Activated gamma-delta T cell treated with Interleukin-2 at 50 U/mL for 16 hours (primary cell): Measurements from ENCODE around the gene DZIP3.
"Not testable (repeated sequence)": the region's sequence is repeated elsewhere in the genome, so short reads cannot be mapped to it uniquely, and the experiment has no call there.

ENCODE experiments used
- DNase-seq: peaks from one replicate; pipeline ENCODE4 v3.0.0-alpha.2; 2020

DZIP3 gene

DNA sequence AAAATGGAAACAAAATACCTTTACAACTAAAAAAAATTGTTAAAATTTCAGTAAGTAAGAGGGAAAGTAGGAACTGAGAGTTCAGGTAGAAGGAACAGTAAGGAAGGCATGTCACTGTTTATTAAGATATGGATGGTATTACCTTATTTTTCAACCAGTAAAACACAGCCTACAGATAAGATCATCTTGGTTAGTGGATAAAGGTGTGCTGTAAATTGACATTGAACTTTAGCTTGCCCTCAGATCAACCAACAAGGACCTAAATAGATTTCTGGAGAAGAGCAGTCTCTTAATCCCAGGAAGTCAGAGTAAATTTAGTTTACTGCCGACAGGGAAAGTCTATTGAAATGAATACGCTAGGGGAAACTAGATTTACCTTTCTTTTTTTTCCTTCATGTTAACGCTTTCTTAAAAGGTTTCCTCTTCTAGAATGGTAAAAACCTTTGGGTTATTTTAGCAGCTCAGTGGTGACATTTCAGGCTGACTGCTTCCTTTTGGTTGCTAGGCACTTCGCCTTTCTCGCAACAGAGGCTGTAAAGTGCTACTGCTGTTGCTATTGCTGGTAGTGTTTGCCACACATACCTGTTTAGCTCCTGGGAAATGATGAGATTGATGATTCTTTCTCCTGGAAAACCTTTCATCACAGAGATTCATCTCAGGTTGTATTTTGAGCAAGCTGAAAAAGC lies 12.9 kb downstream of the DZIP3 start:
- peak; percentile 39 for DNase-seq

DNA sequence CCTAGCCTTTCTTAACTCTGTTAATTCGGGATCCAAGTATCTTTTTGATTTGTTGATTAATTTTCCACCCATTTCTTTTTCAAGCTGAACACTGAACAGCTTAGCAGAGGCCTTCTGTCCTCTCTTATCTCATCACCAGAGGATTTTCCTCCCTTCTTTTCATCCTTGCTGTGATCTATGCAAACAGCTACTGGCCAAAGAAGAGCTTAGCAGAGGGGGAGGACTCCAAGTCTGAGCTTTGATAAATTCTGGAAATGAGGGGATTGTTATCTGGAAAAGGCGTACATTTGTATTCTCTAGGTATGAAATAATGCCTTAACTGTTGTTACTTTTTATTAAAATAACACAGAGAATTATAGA lies 13.4 kb downstream of the DZIP3 start:
- DNase-seq, result no peak

DNA sequence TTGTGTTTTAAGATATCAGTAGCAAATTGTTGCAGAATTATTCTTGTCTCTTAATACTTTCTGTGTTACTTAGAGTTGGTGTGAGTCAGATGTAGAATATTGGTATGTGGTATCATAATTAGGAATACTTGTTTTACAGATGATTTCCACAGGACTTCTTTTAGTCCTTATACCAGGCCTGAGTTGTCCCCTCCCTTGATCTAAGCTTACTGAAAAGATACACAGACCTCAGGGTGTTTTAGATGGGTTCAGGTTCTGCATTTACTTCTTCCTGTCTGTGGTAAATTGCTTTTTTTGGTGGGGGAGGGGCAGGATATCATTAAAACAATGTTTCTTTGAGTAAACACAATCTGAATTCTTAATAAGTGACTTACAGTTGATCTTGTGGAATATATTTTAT lies 14.2 kb downstream of the DZIP3 start:
- no peak for DNase-seq

DNA sequence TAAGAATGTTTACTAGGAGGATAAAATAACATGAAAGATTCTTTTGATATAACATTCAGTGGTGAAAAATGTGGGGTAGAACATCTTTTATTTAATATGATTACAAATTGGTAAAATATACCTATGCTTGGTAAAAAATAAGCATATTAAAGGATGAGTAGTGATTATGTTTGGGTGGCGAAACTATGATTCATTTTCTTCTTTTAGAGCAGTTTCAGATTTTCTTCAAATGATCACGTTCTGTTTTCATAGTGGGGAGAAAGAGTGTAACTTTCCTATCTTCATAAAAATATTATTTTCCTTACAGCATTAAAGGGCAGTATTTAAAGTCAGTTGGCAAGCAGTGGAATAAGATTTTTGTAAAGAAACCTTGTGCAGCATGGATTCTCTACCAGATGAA lies 15.5 kb downstream of the DZIP3 start:
- no peak for DNase-seq

DNA sequence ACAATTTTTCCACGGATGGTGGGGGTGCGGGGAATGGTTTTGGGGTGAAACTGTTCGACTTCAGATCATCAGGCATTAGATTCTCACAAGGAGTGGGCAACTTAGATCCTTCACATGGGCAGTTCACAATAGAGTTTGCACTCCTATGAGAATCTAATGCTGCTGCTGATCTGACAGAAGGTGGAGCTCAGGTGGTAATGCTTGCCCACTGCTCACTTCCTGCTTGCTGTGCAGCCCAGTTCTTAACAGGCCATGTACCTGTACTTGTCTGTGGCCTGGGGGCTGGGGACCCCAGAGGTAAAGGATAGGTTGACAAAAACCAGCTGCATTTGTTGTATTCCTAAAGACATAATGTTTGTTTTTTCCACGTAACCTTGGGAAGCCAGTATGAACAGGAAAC lies 16.0 kb downstream of the DZIP3 start:
- no peak for DNase-seq

DNA sequence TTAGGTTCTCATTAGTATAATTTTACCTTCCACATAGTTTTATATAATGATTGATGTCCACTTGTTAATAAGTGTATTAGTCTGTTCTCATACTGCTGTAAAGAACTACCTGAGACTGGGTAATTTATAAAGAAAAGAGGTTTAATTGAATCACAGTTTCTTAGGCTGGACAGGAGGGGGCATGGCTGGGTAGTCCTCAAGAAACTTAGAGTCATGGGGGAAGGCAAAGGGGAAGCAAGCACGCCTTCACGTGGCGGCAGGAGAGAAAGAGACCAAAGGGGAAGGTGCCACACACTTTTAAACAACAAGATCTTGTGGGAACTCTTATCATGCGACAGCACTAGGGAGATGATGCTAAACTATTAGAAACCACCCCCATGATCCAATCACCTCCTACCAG lies 19.2 kb downstream of the DZIP3 start:
- DNase-seq, result no peak

GRCh38 chr3:108610651-108611050 lies 21.1 kb downstream of the DZIP3 start:
- DNase-seq, result no peak

DNA sequence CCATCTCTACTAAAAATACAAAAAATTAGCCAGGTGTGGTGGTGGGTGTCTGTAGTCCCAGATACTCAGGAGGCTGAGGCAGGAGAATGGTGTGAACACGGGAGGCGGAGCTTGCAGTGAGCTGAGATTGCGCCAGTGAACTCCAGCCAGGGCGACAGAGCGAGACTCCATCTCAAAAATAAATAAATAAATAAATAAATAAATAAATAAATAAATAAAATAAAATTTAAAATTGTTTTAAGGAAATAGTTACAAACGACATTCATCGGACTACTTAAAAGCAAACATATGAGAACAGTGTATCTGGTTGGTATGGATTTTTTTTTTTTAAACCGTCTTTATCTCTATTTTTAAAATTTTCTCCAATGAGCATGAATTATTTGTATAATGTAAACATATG lies 26.6 kb downstream of the DZIP3 start:
- DNase-seq, result not testable (repeated sequence)

DNA sequence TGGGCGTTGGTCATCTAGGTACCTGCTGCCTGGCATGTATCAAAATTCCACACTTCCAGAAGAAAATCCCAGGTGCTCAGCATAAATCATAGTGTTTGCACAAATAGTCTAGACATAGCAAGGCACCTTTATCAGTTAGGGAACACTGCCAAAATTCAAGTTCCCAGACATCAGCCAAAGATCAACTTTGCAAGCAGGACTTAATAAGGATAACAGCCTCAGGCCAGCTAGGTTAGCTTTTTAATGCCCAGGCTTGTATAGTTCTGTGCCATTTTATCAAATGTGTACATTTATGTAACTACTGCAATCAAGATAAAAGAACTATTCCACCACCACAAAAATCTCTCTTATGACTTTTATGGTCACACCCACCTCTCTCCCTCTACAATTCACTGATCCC lies 30.7 kb downstream of the DZIP3 start:
- no peak for DNase-seq

GRCh38 chr3:108623504-108623903 lies 34.0 kb downstream of the DZIP3 start:
- DNase-seq, result no peak

DNA sequence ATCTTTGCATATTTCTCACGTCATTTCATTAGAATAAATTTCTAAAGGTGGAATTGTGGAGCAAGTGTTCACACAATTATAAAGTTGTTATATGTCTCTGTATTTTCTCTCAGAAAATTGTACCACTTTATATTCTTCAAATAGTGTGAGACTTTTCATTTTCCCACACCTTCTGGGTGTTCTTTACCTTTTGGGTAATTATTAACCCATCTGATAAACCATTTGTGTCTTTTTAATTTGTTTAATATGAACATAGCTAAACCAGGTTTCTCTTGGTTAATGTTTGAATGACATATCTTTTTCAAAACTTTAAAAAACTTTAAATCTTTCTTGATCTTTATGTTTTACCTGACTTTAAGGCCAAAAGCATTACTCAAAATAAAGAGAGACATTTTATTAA lies 40.5 kb downstream of the DZIP3 start:
- DNase-seq, result no peak

GRCh38 chr3:108642526-108642925 lies 53.0 kb downstream of the DZIP3 start:
- no peak for DNase-seq

DNA sequence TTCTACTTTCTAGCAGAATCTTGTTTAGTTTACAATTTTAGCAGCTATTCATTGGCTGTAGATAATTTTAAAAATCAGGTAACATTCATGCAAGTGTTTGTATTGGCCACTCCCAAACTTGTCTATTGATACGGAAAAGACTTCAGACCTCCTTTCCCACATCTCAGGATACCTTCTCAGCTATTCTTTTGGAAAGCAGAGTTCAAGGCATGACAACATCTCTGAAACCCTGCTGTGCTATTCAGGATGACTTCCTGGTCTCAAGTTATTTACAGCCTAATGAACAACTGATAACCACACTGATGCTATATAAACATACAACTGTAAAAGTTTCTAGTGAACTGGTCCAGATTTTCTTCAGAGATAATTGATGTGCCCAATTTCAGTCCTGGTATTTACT lies 55.8 kb downstream of the DZIP3 start:
- DNase-seq, result no peak

DNA sequence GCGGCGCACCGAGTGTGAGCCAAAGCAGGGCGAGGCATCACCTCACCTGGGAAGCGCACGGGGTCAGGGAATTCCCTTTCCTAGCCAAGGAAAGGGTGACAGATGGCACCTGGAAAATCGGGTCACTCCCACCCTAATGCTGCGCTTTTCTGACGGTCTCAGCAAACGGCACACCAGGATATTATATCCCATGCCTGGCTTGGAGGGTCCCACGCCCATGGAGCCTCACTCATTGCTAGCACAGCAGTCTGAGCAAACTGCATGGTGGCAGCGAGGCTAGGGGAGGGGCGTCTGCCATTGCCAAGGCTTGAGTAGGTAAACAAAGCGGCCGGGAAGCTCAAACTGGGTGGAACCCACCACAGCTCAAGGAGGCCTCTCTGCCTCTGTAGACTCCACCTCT lies 66.1 kb downstream of the DZIP3 start:
- not testable (repeated sequence) for DNase-seq

GRCh38 chr3:108661699-108662098 lies 72.2 kb downstream of the DZIP3 start:
- no peak for DNase-seq

DNA sequence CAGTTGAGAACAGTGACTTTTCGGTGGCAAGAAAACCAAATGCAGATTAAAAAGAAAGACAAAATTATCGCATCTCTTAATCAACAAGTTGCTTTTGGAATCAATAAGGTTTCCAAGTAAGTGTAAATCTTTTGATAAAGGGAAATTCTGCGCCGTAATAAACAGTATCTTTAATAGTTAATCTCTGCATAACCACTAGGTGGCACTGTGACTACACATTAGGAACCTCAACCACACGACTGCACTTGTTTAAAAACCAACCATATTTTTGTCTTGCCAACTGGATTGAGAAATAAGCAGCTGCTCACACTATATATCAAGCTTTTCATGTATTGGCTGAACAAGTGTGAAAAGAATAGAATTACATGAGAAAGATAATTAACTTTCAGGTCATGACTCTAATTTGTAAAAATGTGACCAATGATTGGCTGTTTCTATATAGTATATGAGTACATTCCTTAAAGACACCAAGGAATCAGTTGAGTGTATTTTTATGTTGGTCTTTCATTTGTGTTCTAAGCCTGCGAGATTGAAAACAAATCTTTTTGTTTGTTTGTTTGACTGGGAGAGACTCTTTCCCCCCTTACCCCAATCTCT lies 72.7 kb downstream of the DZIP3 start:
- DNase-seq, result peak; percentile 43

- no peak for DNase-seq
Observed at GRCh38 chr3:108664266-108664665, 74.7 kb downstream of the DZIP3 start.

DNA sequence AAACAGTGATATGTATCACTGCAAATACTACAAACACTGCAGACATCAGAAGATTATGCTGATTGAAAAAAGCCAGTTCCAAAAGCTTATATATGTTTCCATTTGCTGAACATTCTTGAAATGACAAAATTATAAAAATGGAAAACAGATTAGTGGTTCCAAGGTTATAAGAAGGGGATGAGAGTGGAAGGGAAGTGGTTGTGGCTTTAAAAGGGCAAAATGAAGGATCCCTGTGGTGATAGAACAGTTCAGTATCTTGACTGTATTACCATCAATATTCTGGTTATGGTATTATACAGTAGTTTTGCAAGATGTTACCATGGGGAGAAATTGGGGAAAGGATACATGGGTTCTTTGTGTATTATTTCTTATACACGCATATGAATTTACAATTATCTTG lies 77.8 kb downstream of the DZIP3 start:
- DNase-seq, result no peak

GRCh38 chr3:108669208-108669607 lies 79.7 kb downstream of the DZIP3 start:
- DNase-seq, result no peak

DNA sequence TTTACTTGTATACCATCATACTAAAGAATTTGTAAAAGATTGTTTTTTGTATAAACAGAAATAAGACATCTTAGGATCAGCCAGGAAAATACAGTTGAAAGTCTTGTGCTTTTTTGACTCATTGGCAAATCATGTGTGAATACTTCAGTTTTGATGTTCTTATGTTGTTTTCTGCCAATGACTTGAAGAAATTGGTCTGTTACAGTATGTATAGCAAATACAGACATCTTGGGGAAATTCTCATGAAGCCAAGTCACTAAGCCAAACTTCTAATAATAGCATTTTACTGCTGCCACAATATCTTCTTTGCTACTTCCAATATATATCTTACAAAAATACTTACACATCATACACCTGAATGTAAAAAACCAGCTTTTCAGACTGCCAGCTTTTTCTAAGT lies 83.2 kb downstream of the DZIP3 start:
- DNase-seq, result no peak

GRCh38 chr3:108673988-108674661 lies 84.6 kb downstream of the DZIP3 start:
- no peak for DNase-seq

DNA sequence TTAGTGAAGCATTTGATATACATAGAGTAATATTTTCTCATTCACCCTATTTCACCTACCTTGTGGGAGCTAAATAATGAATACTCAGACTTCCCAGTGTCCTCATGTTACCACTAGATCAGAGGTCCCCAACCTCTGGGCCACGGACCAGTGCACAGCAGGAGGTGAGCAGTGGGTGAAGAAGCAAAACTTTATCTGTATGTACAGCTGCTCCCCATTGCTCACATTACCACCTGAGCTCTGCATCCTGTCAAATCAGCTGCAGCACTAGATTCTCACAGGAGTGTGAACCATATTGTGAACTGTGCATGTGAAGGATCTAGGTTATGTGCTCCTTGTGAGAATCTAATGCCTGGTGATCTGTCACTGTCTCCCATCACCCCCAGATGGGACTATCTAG lies 88.3 kb downstream of the DZIP3 start:
- DNase-seq, result no peak

- not testable (repeated sequence) for DNase-seq
Observed at GRCh38 chr3:108692286-108692685, 102.8 kb downstream of the DZIP3 start.

DNA sequence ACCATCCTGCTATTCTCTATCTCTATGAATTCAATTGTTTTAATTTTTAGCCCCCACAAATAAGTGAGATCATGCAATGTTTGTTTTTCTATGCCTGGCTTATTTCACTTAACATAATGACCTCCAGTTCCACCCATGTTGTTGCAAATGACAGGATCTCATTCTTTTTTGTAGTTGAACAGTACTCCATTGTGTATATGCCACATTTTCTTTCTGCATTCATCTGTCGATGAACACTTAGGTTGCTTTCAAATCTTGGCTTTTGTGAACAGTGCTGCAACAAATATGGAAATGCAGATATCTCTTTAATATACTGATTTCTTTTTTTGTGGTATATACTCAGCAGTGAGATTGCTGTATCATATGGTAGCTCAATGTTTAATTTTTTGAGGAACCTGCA lies 108.9 kb downstream of the DZIP3 start:
- DNase-seq, result no peak

GRCh38 chr3:108705045-108705444 lies 115.5 kb downstream of the DZIP3 start:
- no peak for DNase-seq
